ENCODE results near the gene STK35. TPM values are rescaled to one million over a fixed set of nuclear protein-coding genes. Genes with fewer than 3 reads are reported as not detected.

Gene STK35
- total RNA-seq, 1 experiment from 2014 or later = 38.2 TPM

DNA sequence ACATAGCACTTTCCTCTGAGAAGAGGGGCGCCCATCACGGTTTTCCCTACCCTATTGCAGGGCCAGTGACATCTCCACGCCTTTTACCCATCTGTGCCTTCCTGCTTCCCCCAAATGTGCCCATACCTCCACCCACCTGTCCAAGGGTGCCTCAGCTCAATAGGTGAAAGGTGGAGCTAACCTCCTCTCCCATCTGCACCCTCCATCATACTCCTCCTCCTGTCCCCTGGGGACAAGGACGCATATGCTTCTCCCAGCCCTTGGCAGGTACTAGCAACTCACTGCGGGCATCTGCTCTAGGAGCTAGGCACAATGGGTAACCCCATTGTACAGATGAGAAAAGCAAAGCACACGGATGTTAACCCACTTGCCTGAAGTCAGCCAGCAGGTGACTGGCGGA, 62.8 kb downstream of the STK35 start:
- no TSS peak for BruUV-seq (replicated peaks)
- no peaks in the 10 kb centered on the region for H3K27me3 ChIP-seq (replicated peaks; ENCODE audit: insufficient read depth, low read depth, low read length, poor library complexity)
- no peak for TF ChIP-seq EZH2 (IDR thresholded peaks at IDR 0.05; ENCODE audit: borderline replicate concordance, low read depth, low read length, poor library complexity, severe bottlenecking)
- TF ChIP-seq, protein P1, sequence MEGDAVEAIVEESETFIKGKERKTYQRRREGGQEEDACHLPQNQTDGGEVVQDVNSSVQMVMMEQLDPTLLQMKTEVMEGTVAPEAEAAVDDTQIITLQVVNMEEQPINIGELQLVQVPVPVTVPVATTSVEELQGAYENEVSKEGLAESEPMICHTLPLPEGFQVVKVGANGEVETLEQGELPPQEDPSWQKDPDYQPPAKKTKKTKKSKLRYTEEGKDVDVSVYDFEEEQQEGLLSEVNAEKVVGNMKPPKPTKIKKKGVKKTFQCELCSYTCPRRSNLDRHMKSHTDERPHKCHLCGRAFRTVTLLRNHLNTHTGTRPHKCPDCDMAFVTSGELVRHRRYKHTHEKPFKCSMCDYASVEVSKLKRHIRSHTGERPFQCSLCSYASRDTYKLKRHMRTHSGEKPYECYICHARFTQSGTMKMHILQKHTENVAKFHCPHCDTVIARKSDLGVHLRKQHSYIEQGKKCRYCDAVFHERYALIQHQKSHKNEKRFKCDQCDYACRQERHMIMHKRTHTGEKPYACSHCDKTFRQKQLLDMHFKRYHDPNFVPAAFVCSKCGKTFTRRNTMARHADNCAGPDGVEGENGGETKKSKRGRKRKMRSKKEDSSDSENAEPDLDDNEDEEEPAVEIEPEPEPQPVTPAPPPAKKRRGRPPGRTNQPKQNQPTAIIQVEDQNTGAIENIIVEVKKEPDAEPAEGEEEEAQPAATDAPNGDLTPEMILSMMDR (conservative IDR thresholded peaks at IDR 0.05; ENCODE audit: low read depth, low read length) = no peak
- H3K4me3 ChIP-seq (ENCODE audit: low read depth, low read length, poor library complexity, severe bottlenecking) = no peak overlapping the region
- POLR2A ChIA-PET (ENCODE audit: low non-redundant PET) = no interaction called here
- CTCF ChIA-PET = interaction anchor here (0.6 kb wide), 1 partner anchor 100 kb away, joined by 8 read pairs; no protein-coding TSS in a partner anchor
- intact Hi-C loops (cut with micrococcal nuclease; ENCODE audit: unreplicated experiment) = no loop called here
- no peaks in the 10 kb centered on the region for H3K9me3 ChIP-seq (ENCODE audit: low read depth, low read length, poor library complexity, severe bottlenecking)
- H3K27ac ChIP-seq (ENCODE audit: low read depth, low read length, poor library complexity, severe bottlenecking) = no peak overlapping the region
- H3K4me1 ChIP-seq (ENCODE audit: insufficient read depth, low read length, poor library complexity, severe bottlenecking) = no peaks in the 10 kb centered on the region
- no peak for DNase-seq (ENCODE audit: low spot score)
- no peaks in the 10 kb centered on the region for H3K36me3 ChIP-seq (ENCODE audit: insufficient read depth, low read length, poor library complexity, severe bottlenecking)

GRCh38 chr20:2164966-2165365, 63.3 kb downstream of the STK35 start:
- no peak for DNase-seq (ENCODE audit: low spot score)
- Histone ChIP-seq H3K4me3 (ENCODE audit: low read depth, low read length, poor library complexity, severe bottlenecking) (no peak overlapping the region), H3K9me3 (ENCODE audit: low read depth, low read length, poor library complexity, severe bottlenecking) (no peaks in the 10 kb centered on the region), H3K27me3 (replicated peaks; ENCODE audit: insufficient read depth, low read depth, low read length, poor library complexity) (no peaks in the 10 kb centered on the region), H3K27ac (ENCODE audit: low read depth, low read length, poor library complexity, severe bottlenecking) (no peak overlapping the region), H3K36me3 (ENCODE audit: insufficient read depth, low read length, poor library complexity, severe bottlenecking) (no peaks in the 10 kb centered on the region), H3K4me1 (ENCODE audit: insufficient read depth, low read length, poor library complexity, severe bottlenecking) (no peaks in the 10 kb centered on the region)
- intact Hi-C loops (cut with micrococcal nuclease; ENCODE audit: unreplicated experiment) = no loop called here
- TF ChIP-seq EZH2 (IDR thresholded peaks at IDR 0.05; ENCODE audit: borderline replicate concordance, low read depth, low read length, poor library complexity, severe bottlenecking) = no peak
- TF ChIP-seq, protein P1 (conservative IDR thresholded peaks at IDR 0.05; ENCODE audit: low read depth, low read length) = no peak
- no TSS peak for BruUV-seq (replicated peaks)
- ChIA-PET CTCF (no interaction called here), POLR2A (ENCODE audit: low non-redundant PET) (interaction anchor here (0.6 kb wide), 1 partner anchor 35 kb away, joined by 6 read pairs; no protein-coding TSS in a partner anchor)

- no TSS peak for BruUV-seq (replicated peaks)
- TF ChIP-seq EZH2 (IDR thresholded peaks at IDR 0.05; ENCODE audit: borderline replicate concordance, low read depth, low read length, poor library complexity, severe bottlenecking) = no peak
- TF ChIP-seq, protein P1 (conservative IDR thresholded peaks at IDR 0.05; ENCODE audit: low read depth, low read length) = no peak
- DNase-seq (ENCODE audit: low spot score) = no peak
- H3K27ac ChIP-seq (ENCODE audit: low read depth, low read length, poor library complexity, severe bottlenecking) = no peak overlapping the region
- H3K27me3 ChIP-seq (replicated peaks; ENCODE audit: insufficient read depth, low read depth, low read length, poor library complexity) = no peaks in the 10 kb centered on the region
- POLR2A ChIA-PET (ENCODE audit: low non-redundant PET) = no interaction called here
- no peaks in the 10 kb centered on the region for H3K4me1 ChIP-seq (ENCODE audit: insufficient read depth, low read length, poor library complexity, severe bottlenecking)
- H3K4me3 ChIP-seq (ENCODE audit: low read depth, low read length, poor library complexity, severe bottlenecking) = no peak overlapping the region
- no peaks in the 10 kb centered on the region for H3K9me3 ChIP-seq (ENCODE audit: low read depth, low read length, poor library complexity, severe bottlenecking)
- no peaks in the 10 kb centered on the region for H3K36me3 ChIP-seq (ENCODE audit: insufficient read depth, low read length, poor library complexity, severe bottlenecking)
- CTCF ChIA-PET = no interaction called here
- intact Hi-C loops (cut with micrococcal nuclease; ENCODE audit: unreplicated experiment) = no loop called here
Observed at GRCh38 chr20:2165871-2166270, 64.2 kb downstream of the STK35 start.

All from A673 (cell line).